ENCODE results near the gene SERPINB7. TPM values are rescaled to one million over a fixed set of nuclear protein-coding genes. Genes with fewer than 3 reads are reported as not detected.

The SERPINB7 gene
- total RNA-seq, 1 experiment from 2014 or later: 74.5 TPM

DNA sequence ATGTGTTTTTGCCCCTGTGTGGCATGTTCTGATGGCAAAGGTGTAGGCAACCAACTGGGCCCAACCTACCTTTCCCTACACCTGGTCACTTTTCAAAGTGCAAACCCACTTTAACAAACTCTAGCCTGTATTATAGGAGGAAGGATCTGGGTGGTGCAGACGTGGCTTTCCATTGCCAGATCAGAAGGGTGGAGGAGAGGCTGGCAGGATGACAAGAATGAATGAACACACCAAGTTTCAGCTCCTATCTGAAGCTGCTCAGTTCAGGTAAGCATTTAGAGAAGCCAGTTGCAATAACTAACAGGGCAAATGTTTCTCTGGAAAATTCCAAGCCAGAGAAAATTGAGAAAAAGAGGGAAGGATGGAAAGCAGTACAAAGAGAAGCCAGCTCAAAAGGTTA is 707 bp upstream of the SERPINB7 start:
- H3K4me3 ChIP-seq (ENCODE audit: low read length): peak overlapping the region; percentile 27; the same call in 1 of the 2 replicates
- peak overlapping the region; percentile 73 for H3K4me2 ChIP-seq (ENCODE audit: low read length)
- DNase-seq: peak; percentile 48
- ChIA-PET POLR2A (ENCODE audit: unreplicated experiment) (no interaction called here), CTCF (no interaction called here)
- intact Hi-C loops (cut with micrococcal nuclease): loop anchor here (2.0 kb wide), 1 partner anchor 56 kb away; no protein-coding TSS in a partner anchor
- H3K9me3 ChIP-seq (ENCODE audit: low read length): no peaks in the 10 kb centered on the region
- ATAC-seq: 0 out of 2 replicates have a peak, but pooled peaks have one; percentile 5
- no peaks in the 10 kb centered on the region for H3K27me3 ChIP-seq (ENCODE audit: low read length)
- peak overlapping the region; percentile 97 for H3K27ac ChIP-seq (ENCODE audit: low read length)
- no peaks in the 10 kb centered on the region for H3K36me3 ChIP-seq (ENCODE audit: low read depth, low read length)
- peaks cover 6% of the 10 kb centered on the region for H3F3A ChIP-seq (ENCODE audit: low read length, unreplicated experiment)
- 0 out of 2 replicates have a peak overlapping the region, but pooled peaks have one; percentile 12 for H2AFZ ChIP-seq (ENCODE audit: low read length)
- TF ChIP-seq, protein P1, sequence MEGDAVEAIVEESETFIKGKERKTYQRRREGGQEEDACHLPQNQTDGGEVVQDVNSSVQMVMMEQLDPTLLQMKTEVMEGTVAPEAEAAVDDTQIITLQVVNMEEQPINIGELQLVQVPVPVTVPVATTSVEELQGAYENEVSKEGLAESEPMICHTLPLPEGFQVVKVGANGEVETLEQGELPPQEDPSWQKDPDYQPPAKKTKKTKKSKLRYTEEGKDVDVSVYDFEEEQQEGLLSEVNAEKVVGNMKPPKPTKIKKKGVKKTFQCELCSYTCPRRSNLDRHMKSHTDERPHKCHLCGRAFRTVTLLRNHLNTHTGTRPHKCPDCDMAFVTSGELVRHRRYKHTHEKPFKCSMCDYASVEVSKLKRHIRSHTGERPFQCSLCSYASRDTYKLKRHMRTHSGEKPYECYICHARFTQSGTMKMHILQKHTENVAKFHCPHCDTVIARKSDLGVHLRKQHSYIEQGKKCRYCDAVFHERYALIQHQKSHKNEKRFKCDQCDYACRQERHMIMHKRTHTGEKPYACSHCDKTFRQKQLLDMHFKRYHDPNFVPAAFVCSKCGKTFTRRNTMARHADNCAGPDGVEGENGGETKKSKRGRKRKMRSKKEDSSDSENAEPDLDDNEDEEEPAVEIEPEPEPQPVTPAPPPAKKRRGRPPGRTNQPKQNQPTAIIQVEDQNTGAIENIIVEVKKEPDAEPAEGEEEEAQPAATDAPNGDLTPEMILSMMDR (conservative IDR thresholded peaks at IDR 0.05; ENCODE audit: low read depth, low read length): no peak
- no peak for TF ChIP-seq EZH2phosphoT487 (IDR thresholded peaks at IDR 0.05; ENCODE audit: borderline replicate concordance, low read length)
- TF ChIP-seq EZH2 (IDR thresholded peaks at IDR 0.05; ENCODE audit: low read length, unreplicated experiment): no peak
- H3K79me2 ChIP-seq (ENCODE audit: low read length): peaks cover 38% of the 10 kb centered on the region
- H3K9me2 ChIP-seq (replicated peaks; ENCODE audit: low read length): no peaks in the 10 kb centered on the region
- H3K9ac ChIP-seq (ENCODE audit: low read length): peak overlapping the region; percentile 73
- BruUV-seq (replicated peaks): no TSS peak
- H4K20me1 ChIP-seq (ENCODE audit: low read length): no peaks in the 10 kb centered on the region
- H3K4me1 ChIP-seq (ENCODE audit: insufficient read depth, low read length): peaks cover 69% of the 10 kb centered on the region

GRCh38 chr18:63779386-63779785 is 4.2 kb downstream of the SERPINB7 start:
- Histone ChIP-seq H3K27ac (ENCODE audit: low read length) (peak overlapping the region; percentile 97), H3K9ac (ENCODE audit: low read length) (peak overlapping the region; percentile 74), H3K4me1 (ENCODE audit: insufficient read depth, low read length) (peaks cover 60% of the 10 kb centered on the region), H3K9me2 (replicated peaks; ENCODE audit: low read length) (no peaks in the 10 kb centered on the region), H2AFZ (ENCODE audit: low read length) (no peak overlapping the region), H3K79me2 (ENCODE audit: low read length) (peaks cover 59% of the 10 kb centered on the region), H3K4me3 (ENCODE audit: low read length) (peak overlapping the region; percentile 51), H3K36me3 (ENCODE audit: low read depth, low read length) (peaks cover 21% of the 10 kb centered on the region), H4K20me1 (ENCODE audit: low read length) (no peaks in the 10 kb centered on the region), H3K27me3 (ENCODE audit: low read length) (no peaks in the 10 kb centered on the region), H3K9me3 (ENCODE audit: low read length) (no peaks in the 10 kb centered on the region), H3K4me2 (ENCODE audit: low read length) (peak overlapping the region; percentile 73), H3F3A (ENCODE audit: low read length, unreplicated experiment) (peaks cover 5% of the 10 kb centered on the region)
- BruUV-seq (replicated peaks): no TSS peak
- DNase-seq (peak; percentile 58), ATAC-seq (no peak)
- TF ChIP-seq EZH2 (IDR thresholded peaks at IDR 0.05; ENCODE audit: low read length, unreplicated experiment) (no peak), EZH2phosphoT487 (IDR thresholded peaks at IDR 0.05; ENCODE audit: borderline replicate concordance, low read length) (no peak)
- TF ChIP-seq, protein P1 (conservative IDR thresholded peaks at IDR 0.05; ENCODE audit: low read depth, low read length): no peak
- ChIA-PET POLR2A (ENCODE audit: unreplicated experiment) (interaction anchor here (0.5 kb wide), 1 partner anchor 32 kb away, joined by 3 read pairs; no protein-coding TSS in a partner anchor), CTCF (interaction anchor here (0.7 kb wide), 1 partner anchor 287 kb away, joined by 3 read pairs; no protein-coding TSS in a partner anchor)
- intact Hi-C loops (cut with micrococcal nuclease): loop anchor here (5.0 kb wide), 2 partner anchors 37 to 97 kb away; no protein-coding TSS in a partner anchor

DNA sequence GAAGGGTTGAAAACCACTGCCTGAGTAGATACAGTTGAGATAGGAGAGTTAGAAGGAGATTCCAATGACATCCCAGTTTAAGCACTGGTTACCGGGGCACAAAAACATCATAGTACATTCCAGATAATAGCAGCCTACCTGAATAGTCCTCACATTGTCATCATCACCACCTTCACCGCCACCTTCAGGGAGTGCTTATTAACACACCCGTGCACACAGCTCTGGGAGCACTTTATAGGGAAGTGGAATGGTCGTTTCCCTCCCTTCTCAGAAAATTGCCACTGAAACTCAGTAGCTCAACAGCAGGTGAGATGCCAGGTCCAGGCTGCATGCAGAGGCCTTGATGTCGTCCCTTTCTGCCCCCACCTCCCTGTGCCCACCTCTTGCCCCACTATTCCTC is 8.2 kb downstream of the SERPINB7 start:
- Histone ChIP-seq H3K36me3 (ENCODE audit: low read depth, low read length) (peaks cover 21% of the 10 kb centered on the region), H3K27me3 (ENCODE audit: low read length) (no peaks in the 10 kb centered on the region), H3K4me2 (ENCODE audit: low read length) (no peak overlapping the region), H3K4me3 (ENCODE audit: low read length) (no peak overlapping the region), H3K27ac (ENCODE audit: low read length) (no peak overlapping the region), H3K79me2 (ENCODE audit: low read length) (peaks cover 33% of the 10 kb centered on the region), H3K4me1 (ENCODE audit: insufficient read depth, low read length) (peaks cover 43% of the 10 kb centered on the region), H3K9me2 (replicated peaks; ENCODE audit: low read length) (no peaks in the 10 kb centered on the region), H3F3A (ENCODE audit: low read length, unreplicated experiment) (peaks cover 6% of the 10 kb centered on the region), H2AFZ (ENCODE audit: low read length) (no peak overlapping the region), H3K9me3 (ENCODE audit: low read length) (no peaks in the 10 kb centered on the region), H4K20me1 (ENCODE audit: low read length) (no peaks in the 10 kb centered on the region), H3K9ac (ENCODE audit: low read length) (no peak overlapping the region)
- intact Hi-C loops (cut with micrococcal nuclease): no loop called here
- ChIA-PET POLR2A (ENCODE audit: unreplicated experiment) (no interaction called here), CTCF (no interaction called here)
- TF ChIP-seq EZH2phosphoT487 (IDR thresholded peaks at IDR 0.05; ENCODE audit: borderline replicate concordance, low read length): no peak
- TF ChIP-seq, protein P1 (conservative IDR thresholded peaks at IDR 0.05; ENCODE audit: low read depth, low read length): peak; percentile 33; the same call in 1 of the 2 replicates
- BruUV-seq (replicated peaks): no TSS peak
- peak; percentile 19 for DNase-seq
- ATAC-seq: no peak
